ENCODE results near the gene DDIT4.

The DDIT4 gene

DNA sequence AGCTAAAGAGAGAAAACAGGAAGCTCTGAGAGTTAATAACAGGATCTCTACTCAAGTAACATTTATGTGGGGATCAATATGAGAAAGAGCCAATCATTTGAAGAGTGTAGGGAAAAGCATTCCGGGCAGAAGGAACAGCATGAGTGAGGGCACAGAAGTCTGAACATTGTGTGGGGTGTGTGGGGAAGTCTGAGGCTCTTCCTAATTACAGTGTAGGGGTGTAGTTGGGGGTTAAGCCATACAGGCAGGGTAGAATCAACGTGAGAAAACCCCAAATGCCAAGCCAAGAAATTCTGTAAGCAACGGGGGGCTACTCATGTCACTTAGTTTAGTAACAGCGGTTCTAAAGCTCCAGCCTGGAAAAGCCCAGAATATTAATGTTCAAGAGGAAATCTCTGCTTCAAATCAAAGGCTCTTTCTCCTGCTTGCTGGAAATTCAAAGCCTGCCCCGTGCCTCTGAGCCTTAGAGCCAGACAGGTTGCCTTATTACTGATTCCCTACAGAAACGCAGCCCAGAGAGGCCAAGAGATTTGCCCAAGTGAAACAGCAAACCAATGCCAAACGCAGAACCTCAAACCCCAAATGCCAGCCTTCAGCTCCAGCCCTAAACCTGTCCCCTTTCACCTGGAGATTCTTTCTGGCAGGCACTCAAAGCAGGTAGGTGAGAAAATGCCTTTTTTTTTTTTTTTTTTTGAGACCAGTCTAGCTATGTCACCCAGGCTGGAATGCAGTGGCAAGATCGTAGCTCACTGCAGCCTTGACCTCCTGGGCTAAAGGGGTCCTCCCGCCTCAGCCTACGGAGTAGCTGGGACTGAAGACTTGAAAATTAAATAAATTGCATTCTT lies 44.9 kb downstream of the DDIT4 start:
- no peak for DNase-seq

- DNase-seq: no peak
Observed at GRCh38 chr10:72319416-72320254, 45.9 kb downstream of the DDIT4 start.

DNA sequence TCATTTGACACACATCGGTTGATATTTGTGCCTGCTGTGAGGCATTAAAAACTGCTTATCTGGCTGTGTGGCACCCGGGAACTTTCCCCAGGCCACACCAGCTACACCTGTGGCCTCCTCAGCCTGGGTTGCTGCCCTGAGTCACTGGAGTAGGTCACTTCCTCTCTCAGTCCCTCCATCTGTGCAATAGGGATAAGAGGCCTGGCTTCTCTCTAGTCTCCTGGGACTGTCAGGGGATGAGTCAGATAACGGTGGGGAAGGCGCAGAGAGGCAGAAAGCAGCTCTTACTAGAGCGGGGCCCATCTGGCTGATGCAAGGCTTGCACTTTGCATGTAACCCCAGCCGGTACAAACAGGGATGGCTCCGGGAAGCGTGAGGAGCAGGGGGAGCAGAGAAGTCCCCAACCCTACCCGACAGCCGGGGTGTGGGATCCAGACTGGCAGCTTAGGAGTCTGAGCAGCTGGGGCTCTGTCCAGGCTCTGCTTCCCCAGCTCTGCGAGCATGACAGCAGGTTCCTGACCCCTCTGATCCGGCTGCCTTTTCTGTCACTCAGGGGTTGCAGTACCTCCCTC lies 47.0 kb downstream of the DDIT4 start:
- peak; percentile 73 for DNase-seq

DNA sequence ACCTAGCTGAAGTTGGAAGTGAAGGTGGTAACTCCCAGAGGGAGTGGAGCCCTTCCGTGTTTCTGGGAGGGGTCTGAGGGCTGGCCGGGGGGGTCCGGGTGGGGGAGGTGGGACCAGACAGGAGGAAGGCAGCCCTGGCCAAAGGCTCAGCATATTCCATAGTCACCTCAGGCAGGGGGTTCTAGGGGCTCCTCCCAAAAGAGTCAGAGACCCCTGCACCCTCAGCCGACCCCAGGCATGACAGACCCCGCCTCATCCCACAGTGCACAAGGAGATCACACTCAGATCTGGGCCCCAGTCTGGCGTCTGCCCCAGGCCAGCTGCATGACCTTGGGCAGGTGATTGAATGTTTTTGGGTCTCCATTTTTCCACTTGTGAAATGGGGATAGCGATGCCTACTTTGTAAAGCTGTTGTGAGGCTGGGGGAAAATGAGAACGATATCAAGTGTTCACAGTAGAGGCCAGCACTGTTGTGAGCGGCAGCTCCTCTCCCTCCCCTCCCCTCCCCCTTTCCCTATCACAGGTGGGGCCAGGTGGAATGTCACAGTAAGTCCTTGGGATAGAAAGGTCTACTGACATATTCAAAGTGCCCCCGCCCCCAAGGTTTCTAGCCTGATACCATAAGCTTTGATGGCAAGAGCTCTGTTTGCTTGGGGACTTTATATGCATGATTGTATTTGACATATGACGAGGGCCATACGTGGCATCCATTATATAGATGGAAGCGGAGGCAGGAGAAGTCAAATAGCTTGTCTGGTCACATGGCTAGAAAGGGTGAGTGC lies 47.7 kb downstream of the DDIT4 start:
- no peak for DNase-seq

DNA sequence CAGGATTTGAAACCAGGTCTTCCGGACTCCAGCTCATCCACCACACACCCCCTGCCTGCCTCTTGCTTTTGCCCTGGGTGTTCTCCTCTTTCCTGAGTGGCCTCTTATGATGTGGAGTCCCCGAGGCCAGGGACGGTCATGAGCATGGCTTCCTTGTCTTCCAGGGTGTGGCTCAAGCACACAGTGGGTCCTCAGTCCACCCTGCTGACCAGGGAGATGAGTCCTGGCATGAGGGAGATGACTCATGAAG lies 48.2 kb downstream of the DDIT4 start:
- no peak for DNase-seq

- no peak for DNase-seq
Observed at GRCh38 chr10:72322280-72323058, 48.7 kb downstream of the DDIT4 start.

GRCh38 chr10:72323108-72323749 lies 49.5 kb downstream of the DDIT4 start:
- DNase-seq: no peak

GRCh38 chr10:72323771-72324191 lies 50.1 kb downstream of the DDIT4 start:
- no peak for DNase-seq
